ENCODE measurements around the gene PLCD1. TPM values are rescaled to one million over a fixed set of nuclear protein-coding genes. Genes with fewer than 3 reads are reported as not detected.

PLCD1 gene
- total RNA-seq, 1 donor from 2014 or later = 13.7 TPM

- DNase-seq (ENCODE audit: low read depth in 2 of 2) = no peak
These were observed 11.8 kb downstream of the PLCD1 start for GRCh38 chr3:38017445-38018295.

GRCh38 chr3:38016847-38017444 is 12.5 kb downstream of the PLCD1 start:
- no peak for DNase-seq (ENCODE audit: low read depth in 2 of 2)

- DNase-seq (ENCODE audit: low read depth in 2 of 2) = no peak
These were observed 13.0 kb downstream of the PLCD1 start for GRCh38 chr3:38016410-38016809.

- no peak for DNase-seq (ENCODE audit: low read depth in 2 of 2)
These were observed 13.5 kb downstream of the PLCD1 start for GRCh38 chr3:38015984-38016383.

GRCh38 chr3:38015485-38015884 is 14.0 kb downstream of the PLCD1 start:
- no peak for DNase-seq (ENCODE audit: low read depth in 2 of 2)

- no peak for DNase-seq (ENCODE audit: low read depth in 2 of 2)
These were observed 18.3 kb downstream of the PLCD1 start for GRCh38 chr3:38011111-38011510.

GRCh38 chr3:38009807-38010591 is 19.4 kb downstream of the PLCD1 start:
- no peak for DNase-seq (ENCODE audit: low read depth in 2 of 2)

GRCh38 chr3:38008971-38009580 is 20.4 kb downstream of the PLCD1 start:
- no peak for DNase-seq (ENCODE audit: low read depth in 2 of 2)

GRCh38 chr3:38008191-38008701 is 21.2 kb downstream of the PLCD1 start:
- DNase-seq (ENCODE audit: low read depth in 2 of 2) = no peak

GRCh38 chr3:38007754-38008090 is 21.7 kb downstream of the PLCD1 start:
- DNase-seq (ENCODE audit: low read depth in 2 of 2) = no peak

- DNase-seq (ENCODE audit: low read depth in 2 of 2) = no peak
These were observed 22.9 kb downstream of the PLCD1 start for GRCh38 chr3:38006445-38006995.

- no peak for DNase-seq (ENCODE audit: low read depth in 2 of 2)
These were observed 23.4 kb downstream of the PLCD1 start for GRCh38 chr3:38006031-38006430.

- DNase-seq (ENCODE audit: low read depth in 2 of 2) = no peak
These were observed 24.1 kb downstream of the PLCD1 start for GRCh38 chr3:38005076-38006020.

- peak; percentile 63 to 81 for DNase-seq (ENCODE audit: low read depth in 2 of 2)
These were observed 24.9 kb downstream of the PLCD1 start for GRCh38 chr3:38004415-38005075.

GRCh38 chr3:38003817-38004414 is 25.5 kb downstream of the PLCD1 start:
- DNase-seq (ENCODE audit: low read depth in 2 of 2) = no peak

- peak; percentile 46 to 64 for DNase-seq (ENCODE audit: low read depth in 2 of 2)
These were observed 26.0 kb downstream of the PLCD1 start for GRCh38 chr3:38003371-38003816.

- no peak for DNase-seq (ENCODE audit: low read depth in 2 of 2)
These were observed 26.5 kb downstream of the PLCD1 start for GRCh38 chr3:38002940-38003339.

GRCh38 chr3:38002291-38002876 is 27.1 kb downstream of the PLCD1 start:
- DNase-seq (ENCODE audit: low read depth in 2 of 2) = no peak

All from lung microvascular endothelial cell (primary cell).